HL-60 (cell line): ENCODE results near the gene CYP27A1.

Source experiments
- GABPA ChIP-seq: IDR thresholded peaks from 2 replicates; pipeline ENCODE4 v1.6.1; 2012; ENCODE audit warnings: low read depth
- POLR2AphosphoS5 ChIP-seq: IDR thresholded peaks from 2 replicates; pipeline ENCODE4 v1.6.1; 2012; ENCODE audit warnings: low read depth
- SPI1 ChIP-seq: IDR thresholded peaks from 2 replicates; pipeline ENCODE4 v1.6.1; 2012; ENCODE audit warnings: low read depth, mild to moderate bottlenecking, borderline replicate concordance
- TF ChIP-seq, protein P1 (sequence below): IDR thresholded peaks from one replicate; pipeline ENCODE4 v1.5.1; 2011; ENCODE audit warnings: low read length, control low read depth, inconsistent platforms; ENCODE audit not compliant: insufficient read depth

GRCh38 chr2:218829868-218830451 is 48.0 kb downstream of the CYP27A1 start:
- TF ChIP-seq, protein P1, sequence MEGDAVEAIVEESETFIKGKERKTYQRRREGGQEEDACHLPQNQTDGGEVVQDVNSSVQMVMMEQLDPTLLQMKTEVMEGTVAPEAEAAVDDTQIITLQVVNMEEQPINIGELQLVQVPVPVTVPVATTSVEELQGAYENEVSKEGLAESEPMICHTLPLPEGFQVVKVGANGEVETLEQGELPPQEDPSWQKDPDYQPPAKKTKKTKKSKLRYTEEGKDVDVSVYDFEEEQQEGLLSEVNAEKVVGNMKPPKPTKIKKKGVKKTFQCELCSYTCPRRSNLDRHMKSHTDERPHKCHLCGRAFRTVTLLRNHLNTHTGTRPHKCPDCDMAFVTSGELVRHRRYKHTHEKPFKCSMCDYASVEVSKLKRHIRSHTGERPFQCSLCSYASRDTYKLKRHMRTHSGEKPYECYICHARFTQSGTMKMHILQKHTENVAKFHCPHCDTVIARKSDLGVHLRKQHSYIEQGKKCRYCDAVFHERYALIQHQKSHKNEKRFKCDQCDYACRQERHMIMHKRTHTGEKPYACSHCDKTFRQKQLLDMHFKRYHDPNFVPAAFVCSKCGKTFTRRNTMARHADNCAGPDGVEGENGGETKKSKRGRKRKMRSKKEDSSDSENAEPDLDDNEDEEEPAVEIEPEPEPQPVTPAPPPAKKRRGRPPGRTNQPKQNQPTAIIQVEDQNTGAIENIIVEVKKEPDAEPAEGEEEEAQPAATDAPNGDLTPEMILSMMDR: no peak
- TF ChIP-seq POLR2AphosphoS5: no peak
- no peak for TF ChIP-seq GABPA
- TF ChIP-seq SPI1: no peak
